ENCODE results near the gene PHF19. TPM values are rescaled to one million over a fixed set of nuclear protein-coding genes. Genes with fewer than 3 reads are reported as not detected.

PHF19 gene
- total and polyA plus RNA-seq, 10 of the 15 experiments (the other 5 are each of a cell fraction or from before 2014, with no cell fraction given): 26.0 to 133 (median 87.7) TPM

- BruUV-seq (replicated peaks): no TSS peak
- ATAC-seq (peak; percentile 0; the same call in 2 of the 3 replicates), FAIRE-seq (no peak), DNase-seq (ENCODE audit: low read depth, low spot score) (no peak)
- ChIA-PET SMC1A (ENCODE audit: uncharacterized antibody, unreplicated experiment) (interaction anchor here (0.7 to 1.4 kb wide), 5 partner anchors 10 to 64 kb away, joined by 3 to 5 read pairs (median 3); no protein-coding TSS in a partner anchor), POLR2A (interaction anchor here (1.0 to 8.2 kb wide), 5 partner anchors 16 to 66 kb away, joined by 3 to 75 read pairs (median 4); no protein-coding TSS in a partner anchor), RAD21 (ENCODE audit: unreplicated experiment) (interaction anchor here (1.3 to 2.8 kb wide), 2 partner anchors 22 to 56 kb away, joined by 3 to 7 read pairs; no protein-coding TSS in a partner anchor), CTCF (interaction anchor here (1.0 to 1.7 kb wide), 3 partner anchors 11 to 185 kb away, joined by 3 to 4 read pairs (median 3); no protein-coding TSS in a partner anchor)
- H3K4me1 ChIP-seq (ENCODE audit: control insufficient read depth, insufficient read depth, low read length): peaks cover 27% of the 10 kb centered on the region
- H3K27ac ChIP-seq (ENCODE audit: control insufficient read depth, insufficient read depth): peak overlapping the region; percentile 93
- H4K20me1 ChIP-seq (ENCODE audit: control insufficient read depth, insufficient read depth): no peaks in the 10 kb centered on the region
- H3K4me2 ChIP-seq (ENCODE audit: control insufficient read depth, insufficient read depth): peak overlapping the region; percentile 94
- 14% methylated on average over 7 of the region's 7 CpGs for WGBS (ENCODE audit: insufficient coverage, insufficient replicate concordance, low lambda C conversion rate, missing lambda C conversion rate)
- H3K9me3 ChIP-seq (replicated peaks; ENCODE audit: control insufficient read depth, insufficient read depth, low read length): no peaks in the 10 kb centered on the region
- peak overlapping the region; percentile 92 for H3K9ac ChIP-seq (ENCODE audit: control insufficient read depth, insufficient read depth, low read length)
- peak overlapping the region; percentile 92 for H3K4me3 ChIP-seq
- in situ Hi-C loops (cut with MboI) (no loop called here), intact Hi-C loops (cut with micrococcal nuclease; ENCODE audit: unreplicated experiment) (loop anchor here (5.0 kb wide), 1 partner anchor 83 kb away; the partner anchor contains the start of gene FBXW2)
- peaks cover 39% of the 10 kb centered on the region for H3K79me2 ChIP-seq (ENCODE audit: control insufficient read depth, insufficient read depth, low read length)
- peak overlapping the region; percentile 70 for H2AFZ ChIP-seq (ENCODE audit: control insufficient read depth, low read depth, low read length)
- H3K27me3 ChIP-seq (replicated peaks in 1 of 2; ENCODE audit: control insufficient read depth in 2 of 2, insufficient read depth in 2 of 2, low read length in 1 of 2): no peaks in the 10 kb centered on the region
- TF ChIP-seq POLR2A (IDR thresholded peaks at IDR 0.05; ENCODE audit: low read depth, low read length) (no peak), SMARCA5 (IDR thresholded peaks at IDR 0.05) (no peak), CBFB (IDR thresholded peaks at IDR 0.05; ENCODE audit: low read depth) (0 out of 2 replicates have a peak, but pooled peaks have one; percentile 7), CHD1 (IDR thresholded peaks at IDR 0.05; ENCODE audit: low read depth, low read length) (no peak), ESRRA (IDR thresholded peaks at IDR 0.05; ENCODE audit: low read length) (no peak), CBX3 (IDR thresholded peaks at IDR 0.05; ENCODE audit: borderline replicate concordance, low read depth) (no peak), PRDM15 (CRISPR knock-in tag; IDR thresholded peaks at IDR 0.05) (no peak), STAT1 (conservative IDR thresholded peaks at IDR 0.05) (no peak), CBX5 (IDR thresholded peaks at IDR 0.05; ENCODE audit: low read depth) (no peak), EGR1 (IDR thresholded peaks at IDR 0.05; ENCODE audit: borderline replicate concordance in 1 of 2, low read depth in 2 of 2, low read length in 2 of 2) (peak in 1 of 2 experiments; percentile 56; a peak in 2 of 3 replicates), ZNF24 (IDR thresholded peaks at IDR 0.05) (no peak; the same call in 1 of the 2 replicates), ZNF207 (IDR thresholded peaks at IDR 0.05; ENCODE audit: borderline replicate concordance) (no peak)
- peaks cover 16 to 24% of the 10 kb centered on the region in 2 experiments for H3K36me3 ChIP-seq (ENCODE audit: control insufficient read depth in 2 of 2, insufficient read depth in 2 of 2, low read length in 1 of 2)
Observed at GRCh38 chr9:120875643-120875953, 1.4 kb downstream of the PHF19 start.

Data from GM12878 (cell line).